Loucy (cell line): ENCODE results near the gene SCD5.

ENCODE experiments used
- H2AFZ ChIP-seq: fragments of 200-600 bp; sonication (generic); 2 replicates; pipeline ENCODE4 v1.6.0; 2016; ENCODE audit warnings: antibody characterized with exemption, mild to moderate bottlenecking, low read length, moderate library complexity
- H3F3A ChIP-seq: fragments of 200-600 bp; 2 replicates; pipeline ENCODE4 v1.6.0; 2016; ENCODE audit warnings: antibody characterized with exemption, low read depth, mild to moderate bottlenecking
- H3K27me3 ChIP-seq: fragments of 200-600 bp; sonication (generic); 2 replicates; pipeline ENCODE4 v1.6.1; 2014; ENCODE audit warnings: low read length, mild to moderate bottlenecking; ENCODE audit not compliant: insufficient read depth, poor library complexity, severe bottlenecking
- H3K36me3 ChIP-seq: fragments of 200-600 bp; sonication (generic); 2 replicates; pipeline ENCODE4 v1.6.1; 2016; ENCODE audit warnings: low read length; ENCODE audit not compliant: insufficient read depth
- H3K4me1 ChIP-seq: fragments of 200-600 bp; sonication (generic); 2 replicates; pipeline ENCODE4 v1.5.1; 2014; ENCODE audit warnings: low read length, mild to moderate bottlenecking; ENCODE audit not compliant: insufficient read depth, poor library complexity, severe bottlenecking
- H3K4me2 ChIP-seq: fragments of 200-600 bp; sonication (generic); 2 replicates; pipeline ENCODE4 v1.6.0; 2014; ENCODE audit warnings: antibody characterized with exemption, low read length, low read depth, mild to moderate bottlenecking; ENCODE audit not compliant: poor library complexity, severe bottlenecking
- H3K4me3 ChIP-seq: fragments of 200-600 bp; sonication (generic); 2 replicates; pipeline ENCODE4 v1.5.1; 2014; ENCODE audit warnings: low read length, mild to moderate bottlenecking, mixed read lengths; ENCODE audit not compliant: poor library complexity, severe bottlenecking
- H3K79me2 ChIP-seq: fragments of 200-600 bp; sonication (generic); 2 replicates; pipeline ENCODE4 v1.6.1; 2014; ENCODE audit warnings: low read length; ENCODE audit not compliant: insufficient read depth
- H3K9ac ChIP-seq: fragments of 200-600 bp; sonication (generic); 2 replicates; pipeline ENCODE4 v1.6.0; 2014; ENCODE audit warnings: mild to moderate bottlenecking, low read depth, low read length, moderate library complexity; ENCODE audit not compliant: poor library complexity, severe bottlenecking
- H3K9me2 ChIP-seq: fragments of 200-600 bp; sonication (generic); replicated peaks from 2 replicates; pipeline ENCODE4 v1.6.1; 2016; ENCODE audit warnings: low read depth, low read length, mixed read lengths
- H3K9me3 ChIP-seq: fragments of 200-600 bp; sonication (generic); 2 replicates; pipeline ENCODE4 v1.6.1; 2014; ENCODE audit warnings: mild to moderate bottlenecking, antibody characterized with exemption, low read length, low read depth; ENCODE audit not compliant: insufficient read depth
- H4K20me1 ChIP-seq: fragments of 200-600 bp; sonication (generic); 2 replicates; pipeline ENCODE4 v1.6.0; 2014; ENCODE audit warnings: antibody characterized with exemption, low read length, mild to moderate bottlenecking; ENCODE audit not compliant: insufficient read depth, poor library complexity, severe bottlenecking
- EZH2phosphoT487 ChIP-seq: fragments of 200-600 bp; IDR thresholded peaks from 2 replicates; pipeline ENCODE4 v1.6.1; 2018; ENCODE audit warnings: antibody characterized with exemption, mild to moderate bottlenecking, moderate library complexity, borderline replicate concordance
- TF ChIP-seq, protein P1 (sequence below): fragments of 200-600 bp; sonication (generic); conservative IDR thresholded peaks from 2 replicates; pipeline ENCODE4 v1.5.1; 2014; ENCODE audit warnings: mild to moderate bottlenecking, antibody characterized with exemption, low read length

Gene SCD5

DNA sequence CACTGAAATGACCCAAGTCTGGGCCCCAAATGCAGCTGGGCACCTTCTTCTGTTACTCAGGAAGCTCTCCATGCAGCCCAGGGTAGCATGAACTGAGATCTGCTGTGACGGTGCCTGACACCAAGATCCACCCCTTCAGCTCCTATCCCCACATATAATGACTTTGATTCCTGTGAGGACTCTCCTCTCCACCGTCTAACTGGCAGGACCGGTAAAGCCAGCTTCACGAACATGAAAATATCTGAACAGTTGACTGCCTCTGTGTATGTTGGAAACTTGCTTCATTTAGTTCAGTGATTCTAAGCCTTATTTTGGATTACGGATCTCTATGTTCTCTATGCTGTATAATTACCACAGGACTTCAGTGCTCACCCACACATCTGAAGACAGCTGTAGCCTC lies 121.3 kb downstream of the SCD5 start:
- no peaks in the 10 kb centered on the region for H3K27me3 ChIP-seq
- H3F3A ChIP-seq: no peaks in the 10 kb centered on the region
- no peak overlapping the region for H3K4me3 ChIP-seq
- H3K4me1 ChIP-seq: no peaks in the 10 kb centered on the region
- H3K79me2 ChIP-seq: no peaks in the 10 kb centered on the region
- H3K36me3 ChIP-seq: no peaks in the 10 kb centered on the region; the same call in 1 of the 2 replicates
- H3K4me2 ChIP-seq: no peak overlapping the region
- no peaks in the 10 kb centered on the region for H3K9me3 ChIP-seq
- no peaks in the 10 kb centered on the region for H3K9me2 ChIP-seq
- no peak overlapping the region for H3K9ac ChIP-seq
- no peak overlapping the region for H2AFZ ChIP-seq
- H4K20me1 ChIP-seq: no peaks in the 10 kb centered on the region
- no peak for TF ChIP-seq EZH2phosphoT487
- TF ChIP-seq, protein P1, sequence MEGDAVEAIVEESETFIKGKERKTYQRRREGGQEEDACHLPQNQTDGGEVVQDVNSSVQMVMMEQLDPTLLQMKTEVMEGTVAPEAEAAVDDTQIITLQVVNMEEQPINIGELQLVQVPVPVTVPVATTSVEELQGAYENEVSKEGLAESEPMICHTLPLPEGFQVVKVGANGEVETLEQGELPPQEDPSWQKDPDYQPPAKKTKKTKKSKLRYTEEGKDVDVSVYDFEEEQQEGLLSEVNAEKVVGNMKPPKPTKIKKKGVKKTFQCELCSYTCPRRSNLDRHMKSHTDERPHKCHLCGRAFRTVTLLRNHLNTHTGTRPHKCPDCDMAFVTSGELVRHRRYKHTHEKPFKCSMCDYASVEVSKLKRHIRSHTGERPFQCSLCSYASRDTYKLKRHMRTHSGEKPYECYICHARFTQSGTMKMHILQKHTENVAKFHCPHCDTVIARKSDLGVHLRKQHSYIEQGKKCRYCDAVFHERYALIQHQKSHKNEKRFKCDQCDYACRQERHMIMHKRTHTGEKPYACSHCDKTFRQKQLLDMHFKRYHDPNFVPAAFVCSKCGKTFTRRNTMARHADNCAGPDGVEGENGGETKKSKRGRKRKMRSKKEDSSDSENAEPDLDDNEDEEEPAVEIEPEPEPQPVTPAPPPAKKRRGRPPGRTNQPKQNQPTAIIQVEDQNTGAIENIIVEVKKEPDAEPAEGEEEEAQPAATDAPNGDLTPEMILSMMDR: no peak

DNA sequence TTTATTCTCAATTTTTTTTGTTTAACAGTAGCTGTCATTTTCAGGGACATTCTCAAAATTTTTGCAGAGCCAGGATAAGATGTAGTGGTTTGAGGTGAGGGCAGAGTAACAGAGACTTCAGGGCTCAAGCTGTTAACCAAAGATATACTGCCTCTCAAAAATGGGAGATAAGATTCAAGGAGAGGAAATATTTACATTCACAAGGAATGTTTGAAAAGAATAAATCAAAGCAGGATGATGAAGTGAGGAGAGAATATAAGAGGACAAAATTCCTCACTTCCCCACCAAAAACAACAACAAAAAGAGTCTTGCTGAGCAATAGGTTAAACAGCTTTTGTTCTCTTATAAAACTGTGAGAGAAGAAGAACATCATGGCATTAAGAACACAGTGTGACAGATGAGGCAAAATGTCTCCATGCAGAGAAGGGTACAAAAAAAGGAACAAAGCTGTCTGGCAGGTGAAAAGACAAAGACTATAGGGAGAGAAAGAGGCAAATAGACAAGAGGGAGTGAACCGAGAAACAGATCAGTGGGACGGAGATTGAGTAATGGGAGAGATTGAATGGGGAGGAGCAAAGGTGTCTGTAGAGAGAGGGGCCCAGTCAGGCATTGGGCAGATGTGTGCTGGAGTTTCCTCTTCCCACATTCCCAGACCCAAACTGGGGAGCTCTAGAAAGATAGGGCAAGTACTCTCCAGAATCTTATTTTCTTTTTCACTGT lies 130.7 kb downstream of the SCD5 start:
- no peak overlapping the region for H2AFZ ChIP-seq
- H3K9me2 ChIP-seq: no peaks in the 10 kb centered on the region

DNA sequence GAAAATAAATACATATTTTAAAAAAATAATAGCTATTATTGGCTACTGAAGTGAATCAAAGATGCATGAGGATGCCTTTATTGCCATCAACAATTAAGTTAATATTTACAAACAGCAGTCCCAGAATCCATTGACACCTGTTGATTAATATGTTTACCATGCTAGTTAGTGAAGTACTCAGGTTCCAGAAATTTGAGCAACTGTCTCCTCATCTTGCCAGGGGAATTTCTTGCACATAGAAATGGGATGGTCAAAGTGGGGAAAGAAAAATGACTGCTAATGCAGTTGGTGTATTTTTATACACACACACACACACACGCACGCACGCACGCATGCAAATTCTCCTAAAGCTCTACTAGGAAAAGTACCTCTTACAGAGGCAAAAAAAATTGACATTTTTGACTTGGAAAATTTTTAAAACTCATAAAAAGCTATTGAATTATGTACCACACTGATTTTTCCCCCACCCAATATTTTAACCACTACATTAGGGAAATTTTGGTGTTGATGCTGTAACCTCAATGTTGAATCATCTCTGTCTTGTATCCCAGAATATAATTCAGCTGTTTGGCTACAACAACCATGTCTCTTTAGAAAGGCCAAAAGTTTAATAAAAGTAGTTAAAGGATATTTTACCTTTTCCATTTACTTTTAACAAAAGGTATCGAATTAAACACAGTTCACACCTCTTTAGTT lies 131.5 kb downstream of the SCD5 start:
- Histone ChIP-seq H3K4me2 (no peak overlapping the region), H3K9me3 (no peaks in the 10 kb centered on the region), H3K9ac (no peak overlapping the region), H4K20me1 (no peaks in the 10 kb centered on the region), H3K9me2 (no peaks in the 10 kb centered on the region), H3K4me3 (no peak overlapping the region), H3K79me2 (no peaks in the 10 kb centered on the region), H2AFZ (no peak overlapping the region), H3F3A (no peaks in the 10 kb centered on the region), H3K4me1 (no peaks in the 10 kb centered on the region), H3K27me3 (no peaks in the 10 kb centered on the region), H3K36me3 (no peaks in the 10 kb centered on the region)
- TF ChIP-seq, protein P1: no peak
- TF ChIP-seq EZH2phosphoT487: no peak

More for the DNA sequence above, 130.7 kb downstream of the SCD5 start:
- no peak for TF ChIP-seq EZH2phosphoT487
- TF ChIP-seq, protein P1: no peak
- Histone ChIP-seq H4K20me1 (no peaks in the 10 kb centered on the region), H3K4me3 (no peak overlapping the region), H3K4me1 (no peaks in the 10 kb centered on the region), H3K36me3 (no peaks in the 10 kb centered on the region), H3K9ac (no peak overlapping the region), H3K9me3 (no peaks in the 10 kb centered on the region), H3F3A (no peaks in the 10 kb centered on the region), H3K27me3 (no peaks in the 10 kb centered on the region), H3K79me2 (no peaks in the 10 kb centered on the region), H3K4me2 (no peak overlapping the region)
